Inflammatory macrophage treated with lipopolysaccharide for 4 hours (primary cell): ENCODE data around the gene SFTPA2.
"Not testable (repeated sequence)": the region's sequence is repeated elsewhere in the genome, so short reads cannot be mapped to it uniquely, and the experiment has no call there.

Source experiments
- DNase-seq: peaks from one replicate; pipeline ENCODE4 v3.0.0-alpha.2; 2020

Gene SFTPA2

DNA sequence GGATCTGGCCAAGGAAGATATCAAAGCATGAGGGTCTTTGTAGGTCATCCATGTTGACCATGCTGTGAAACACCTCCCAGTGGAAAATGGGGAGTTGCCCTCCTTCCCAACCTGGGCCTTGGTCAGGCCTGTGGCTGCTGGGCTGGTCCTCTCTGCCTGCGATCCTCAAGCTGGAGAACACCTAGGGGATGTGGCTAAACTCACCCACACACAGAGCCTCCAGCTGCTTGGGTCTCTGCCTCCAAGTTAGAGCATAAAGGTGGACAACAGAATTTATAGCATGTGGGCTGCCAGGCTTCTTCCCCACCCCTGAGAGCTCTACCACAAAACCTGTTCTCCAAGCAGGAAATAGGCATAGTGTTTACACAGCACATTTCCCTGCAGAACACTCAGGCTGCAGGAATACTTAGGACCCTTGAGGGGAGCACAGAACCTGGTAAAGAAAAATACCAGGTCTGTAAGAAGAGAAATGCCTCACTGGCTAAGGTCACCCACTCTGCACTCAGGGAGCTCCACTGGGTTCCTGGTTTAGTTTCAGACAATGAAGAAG, at the start of gene SFTPA2:
SFTPA2 (minus strand) TSS at position 248 of the 550 bp plus-strand sequence. CDS start 924 bp downstream, outside the sequence.
- no peak for DNase-seq

DNA sequence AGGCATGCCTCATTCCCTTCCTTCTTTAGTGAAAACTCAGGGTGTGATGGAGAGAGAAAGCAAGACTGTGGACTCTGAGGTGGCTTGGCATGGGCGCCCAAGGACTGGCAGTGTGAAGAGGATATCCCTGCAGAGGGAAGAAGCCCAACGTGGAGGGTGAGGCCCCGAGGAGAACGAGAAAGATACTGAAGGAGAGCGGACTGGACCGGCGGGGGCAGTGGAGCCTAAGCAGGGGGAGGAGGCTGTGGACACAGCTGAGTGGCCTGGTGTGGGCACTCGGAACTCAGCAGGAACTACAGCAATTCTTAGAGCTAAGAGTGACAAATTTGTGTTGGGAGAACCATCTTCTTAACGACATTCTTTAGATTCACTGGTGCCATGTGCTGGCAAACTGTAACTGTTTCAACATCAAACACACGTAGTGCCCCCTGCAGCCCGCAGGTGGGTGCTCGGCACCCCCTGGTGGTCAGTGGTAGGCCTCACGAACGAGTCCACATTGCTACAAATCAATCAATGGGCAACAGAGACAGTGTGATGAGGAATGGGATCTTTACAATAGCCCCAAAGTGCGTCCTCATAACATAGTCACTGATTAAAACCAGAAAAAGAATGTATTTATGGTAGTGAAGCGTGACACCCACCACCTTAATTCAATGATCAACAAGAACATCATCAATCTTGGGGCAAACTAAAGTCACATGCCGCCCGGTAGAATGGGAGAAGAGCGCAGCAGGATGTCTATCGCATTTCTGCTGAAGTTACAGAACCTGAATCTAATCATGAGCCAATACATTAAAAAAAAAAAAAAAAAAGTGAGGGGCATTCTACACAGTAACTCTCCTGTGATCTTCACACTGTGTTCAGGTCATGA, 48.5 kb upstream of the SFTPA2 start:
- DNase-seq = peak; percentile 25

DNA sequence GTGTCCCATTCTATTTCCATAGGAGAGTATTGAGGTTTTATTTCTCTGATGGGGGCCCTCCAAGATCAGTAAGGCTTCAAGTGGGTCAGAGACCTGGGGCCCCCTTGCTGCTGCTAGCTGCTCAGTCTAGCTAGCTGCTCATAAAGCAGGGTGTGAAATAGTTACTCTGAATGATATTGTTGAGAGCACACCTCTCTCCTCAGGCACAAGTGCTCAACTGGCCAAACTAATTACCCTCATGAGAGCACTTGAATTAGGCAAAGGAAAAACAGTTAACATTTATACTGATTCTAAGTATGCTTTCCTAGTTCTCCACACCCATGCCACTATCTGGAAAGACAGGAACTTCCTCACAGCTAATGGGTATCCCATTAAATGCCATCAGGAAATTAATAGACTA, 45.1 kb upstream of the SFTPA2 start:
- DNase-seq = no peak

DNA sequence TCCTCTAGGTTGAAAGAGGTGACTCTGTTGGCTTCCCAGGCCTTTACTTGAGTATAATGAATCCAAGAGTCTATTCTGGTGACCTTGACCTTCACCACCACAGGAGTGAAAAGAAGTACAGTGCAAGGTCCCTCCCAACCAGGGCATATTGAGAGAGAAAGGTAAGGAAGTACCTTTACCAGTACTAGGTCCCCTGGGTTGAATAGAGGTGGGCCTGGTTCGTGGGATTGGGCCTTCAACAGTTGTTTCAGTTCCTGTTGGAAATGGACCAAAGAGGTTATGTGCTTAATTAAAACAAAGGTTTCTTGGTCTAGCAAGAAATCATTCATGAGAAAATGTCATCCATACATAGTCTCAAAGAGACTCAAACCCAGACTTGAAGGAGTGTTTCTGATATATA, 44.1 kb upstream of the SFTPA2 start:
- DNase-seq = no peak

DNA sequence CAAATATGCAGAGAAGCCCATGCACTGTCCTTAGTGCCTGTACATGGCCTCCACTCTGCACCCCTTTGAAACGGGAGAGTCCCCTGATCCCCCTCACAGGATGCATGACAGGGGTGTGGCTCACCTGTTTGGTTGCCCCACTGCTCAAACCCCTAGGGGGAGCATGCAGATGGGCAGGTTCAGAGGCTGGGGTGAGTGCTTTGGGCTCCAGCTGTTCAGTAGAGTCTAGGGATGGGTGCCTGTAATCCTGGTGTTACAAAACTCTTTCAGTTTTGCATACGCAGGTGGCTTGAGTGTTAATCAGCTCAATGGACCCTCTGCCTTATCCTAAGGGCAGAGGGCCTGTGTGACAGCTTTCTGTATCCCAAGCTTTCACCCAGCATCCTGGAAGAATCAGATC, 42.7 kb upstream of the SFTPA2 start:
- DNase-seq = no peak

DNA sequence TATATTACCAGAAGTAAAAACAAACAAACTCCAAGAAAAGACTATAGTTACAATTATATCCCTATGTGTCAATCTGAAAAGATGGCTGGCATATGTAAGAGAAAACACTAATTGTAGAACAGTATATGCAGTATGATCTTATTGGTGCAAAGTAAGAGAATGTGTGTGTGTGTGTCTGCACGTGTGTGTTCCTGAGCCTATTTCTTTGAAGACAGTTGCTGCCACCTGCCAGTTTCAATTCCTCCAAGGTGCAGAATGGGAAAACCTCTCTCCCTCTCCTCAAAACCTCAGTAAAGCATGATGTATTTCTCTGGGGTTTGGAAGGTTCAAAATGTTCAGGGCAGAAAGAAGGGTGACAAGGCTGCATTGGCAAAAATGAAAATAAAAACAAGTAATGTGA, 41.7 kb upstream of the SFTPA2 start:
- no peak for DNase-seq

DNA sequence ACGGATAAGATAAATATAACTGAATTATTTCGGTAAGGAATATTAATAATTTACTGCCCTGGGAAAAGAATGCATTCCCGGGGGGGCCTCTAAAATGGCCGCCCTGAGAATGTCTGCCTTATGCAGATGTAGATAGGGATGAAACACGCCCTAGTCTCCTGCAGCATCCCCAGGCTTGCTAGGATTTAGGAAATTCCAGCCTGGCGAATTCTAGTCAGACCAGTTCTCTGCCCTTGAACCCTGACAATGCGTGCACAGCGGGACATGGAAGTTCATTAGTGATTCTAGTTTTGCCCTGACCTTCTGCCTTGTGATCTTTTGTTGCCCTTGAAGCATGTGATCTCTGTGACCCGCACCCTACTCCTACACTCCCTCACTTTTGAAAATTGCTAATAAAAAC, 39.4 kb upstream of the SFTPA2 start:
- DNase-seq = not testable (repeated sequence)

DNA sequence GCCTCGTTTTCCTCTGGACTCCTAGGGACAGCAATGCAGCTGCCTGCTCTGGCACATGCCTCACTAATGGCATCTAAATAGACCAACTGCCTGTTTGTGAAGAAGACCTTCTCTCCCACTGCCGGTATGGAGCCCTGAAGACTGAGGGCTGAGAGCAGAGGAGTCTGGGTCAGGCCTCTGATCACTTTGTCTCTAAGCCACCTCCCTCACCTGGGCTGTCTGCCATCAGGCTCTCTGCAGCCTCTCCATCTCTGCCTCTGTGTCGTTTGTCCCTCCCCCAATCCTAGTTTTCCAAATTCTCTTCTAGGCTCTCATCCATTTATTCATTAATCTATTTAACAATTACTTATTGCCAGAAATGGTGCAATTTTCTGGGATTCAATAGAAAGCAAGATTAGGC, 35.3 kb upstream of the SFTPA2 start:
- no peak for DNase-seq

DNA sequence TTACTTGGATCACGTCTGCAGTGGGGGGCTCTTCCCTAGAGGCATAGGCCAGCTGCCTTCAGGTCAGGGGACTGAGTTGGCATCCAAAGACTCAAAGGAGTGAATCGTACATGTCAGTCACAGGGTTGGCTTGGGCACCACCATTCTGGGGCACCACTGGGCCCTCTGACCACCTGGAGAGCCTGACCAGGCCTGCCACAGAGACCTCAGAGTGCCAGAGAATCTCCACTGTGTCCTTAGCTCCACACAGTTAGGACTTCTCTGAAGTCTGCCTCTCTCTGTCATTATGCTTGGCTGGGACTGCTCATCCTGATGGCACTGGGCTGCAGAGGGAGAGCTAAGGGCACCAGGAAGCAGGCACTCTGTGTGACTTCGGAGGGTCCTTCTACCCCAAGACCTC, 34.4 kb upstream of the SFTPA2 start:
- not testable (repeated sequence) for DNase-seq

DNA sequence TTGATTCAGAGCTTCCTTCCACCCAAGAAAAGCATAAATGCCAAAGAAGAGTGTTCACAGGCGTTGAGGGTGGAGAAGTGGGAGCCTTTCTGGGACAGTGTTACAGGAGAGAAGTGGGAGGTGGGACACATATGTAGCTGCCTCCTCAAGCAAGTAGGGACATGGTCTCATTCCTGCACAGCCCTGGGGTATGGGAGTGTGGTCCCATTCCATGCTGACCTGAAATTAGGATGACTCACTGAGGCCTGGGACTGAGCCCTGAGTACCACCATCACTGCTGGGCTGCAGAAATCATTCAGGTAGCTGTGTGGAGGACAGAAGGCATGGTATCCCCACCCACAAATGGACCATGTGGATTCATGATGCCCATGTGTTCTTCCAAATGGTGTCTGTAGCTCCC, 33.2 kb upstream of the SFTPA2 start:
- DNase-seq = no peak

DNA sequence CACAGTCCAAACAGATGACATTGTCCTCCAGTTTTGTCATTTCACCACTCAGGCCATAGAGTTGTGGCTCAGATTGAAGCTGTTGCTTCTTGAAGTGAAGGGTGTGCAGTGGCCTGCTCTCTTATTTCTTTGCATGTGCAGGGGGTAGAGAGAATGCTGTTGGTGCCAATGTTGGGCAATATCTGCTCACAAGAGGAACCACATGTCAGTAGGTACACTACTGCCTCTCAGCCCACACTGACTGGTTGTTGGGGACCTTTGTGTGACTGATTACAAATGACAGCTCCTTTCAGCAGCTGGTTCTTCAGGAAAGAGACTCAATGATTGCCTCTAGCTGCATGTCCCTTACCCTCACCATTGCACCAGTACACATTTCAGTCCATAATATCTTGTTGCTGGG, 28.6 kb upstream of the SFTPA2 start:
- DNase-seq = no peak

DNA sequence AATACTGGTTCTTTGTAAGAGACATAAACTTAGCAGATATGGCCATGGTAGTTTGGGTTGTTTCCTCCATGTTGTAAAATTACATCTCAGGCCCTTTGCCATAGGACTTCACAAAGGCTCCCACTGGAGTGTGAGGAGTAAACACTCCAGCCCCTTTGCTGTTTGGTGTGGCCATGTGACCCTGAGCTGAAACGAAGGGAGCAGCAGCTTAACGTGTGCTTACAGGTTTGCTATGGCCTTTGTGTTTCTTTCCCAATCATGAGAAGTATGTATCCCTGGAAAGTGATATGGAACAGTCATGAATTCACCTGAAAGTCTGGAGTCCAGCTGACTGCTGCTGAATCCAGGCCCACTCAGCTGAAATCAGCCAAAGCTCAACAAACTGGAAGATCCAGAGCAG, 26.7 kb upstream of the SFTPA2 start:
- DNase-seq = no peak

DNA sequence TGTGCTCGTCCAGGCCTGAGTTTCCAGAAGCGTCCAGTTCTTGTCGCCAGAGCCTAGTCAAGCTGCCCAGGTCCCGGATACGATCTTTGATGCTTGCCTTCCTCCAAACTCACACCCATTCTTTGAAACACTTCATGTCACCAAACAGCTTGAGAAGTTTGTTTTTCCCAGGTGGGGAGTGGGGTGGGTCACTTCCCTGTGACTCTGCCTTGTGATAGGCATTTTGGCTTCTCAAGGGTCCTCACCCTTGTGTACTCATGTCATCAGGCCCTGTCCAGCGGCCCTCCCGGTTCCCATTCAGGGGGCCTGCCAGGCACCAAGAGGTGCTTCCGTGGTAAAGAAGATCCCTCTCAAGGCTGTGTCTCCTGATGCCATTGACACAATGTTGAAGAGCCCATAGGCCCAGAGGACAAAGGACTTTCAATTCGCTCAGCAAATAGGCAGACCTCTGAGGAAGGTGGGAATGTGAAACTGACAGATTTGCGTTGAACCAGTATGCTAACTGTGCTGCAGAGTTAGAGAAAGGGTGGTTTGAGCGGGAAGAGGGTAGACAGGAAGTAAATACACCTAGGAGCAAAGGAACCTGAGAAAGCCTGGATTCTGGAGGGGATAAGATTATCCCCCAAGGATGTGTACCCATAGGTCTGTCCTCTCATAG, 25.8 kb upstream of the SFTPA2 start:
- DNase-seq = no peak

DNA sequence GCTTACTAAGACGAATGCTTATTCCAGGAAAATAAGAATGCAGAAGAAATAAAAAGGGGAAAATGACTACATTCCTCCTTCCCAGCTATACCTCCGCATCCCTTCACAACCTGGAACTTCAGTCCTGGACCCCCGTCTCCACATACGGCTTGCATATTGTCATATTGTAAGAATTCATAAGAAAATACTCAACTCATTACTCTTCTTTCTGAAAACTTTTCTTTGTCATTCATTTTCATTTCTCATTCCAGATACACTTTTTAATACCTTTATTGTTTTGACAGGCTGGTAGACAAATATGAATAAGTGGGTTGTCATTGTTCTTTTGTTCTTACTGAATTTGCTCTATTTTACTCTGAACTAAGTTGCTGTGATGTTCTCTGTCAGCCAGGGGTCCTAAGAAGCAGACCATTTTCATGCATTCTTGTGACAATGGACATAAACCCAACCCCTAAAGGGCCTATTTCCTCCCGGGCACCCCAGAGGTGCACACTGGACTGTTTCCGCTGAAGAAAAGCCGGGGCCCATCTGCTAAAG, 23.3 kb upstream of the SFTPA2 start:
- no peak for DNase-seq

DNA sequence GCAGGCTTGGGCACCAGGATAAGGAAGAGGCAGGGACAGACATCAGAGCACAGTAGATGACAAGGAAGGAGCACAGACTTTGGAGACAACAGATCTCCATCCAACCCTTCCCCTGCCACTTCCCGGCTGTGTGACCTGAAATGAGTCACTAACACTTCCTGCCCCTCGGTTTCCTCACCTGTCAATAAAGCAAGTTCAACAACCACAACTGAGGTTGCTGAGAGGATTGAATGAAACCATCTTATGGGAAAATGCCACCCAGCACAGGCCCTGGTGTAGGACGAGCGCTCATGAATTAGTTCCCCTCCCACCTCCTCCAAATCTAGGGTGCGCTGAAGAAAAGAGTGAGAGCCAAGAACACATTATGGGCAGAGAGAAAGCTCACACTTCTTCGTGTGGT, 22.7 kb upstream of the SFTPA2 start:
- not testable (repeated sequence) for DNase-seq

DNA sequence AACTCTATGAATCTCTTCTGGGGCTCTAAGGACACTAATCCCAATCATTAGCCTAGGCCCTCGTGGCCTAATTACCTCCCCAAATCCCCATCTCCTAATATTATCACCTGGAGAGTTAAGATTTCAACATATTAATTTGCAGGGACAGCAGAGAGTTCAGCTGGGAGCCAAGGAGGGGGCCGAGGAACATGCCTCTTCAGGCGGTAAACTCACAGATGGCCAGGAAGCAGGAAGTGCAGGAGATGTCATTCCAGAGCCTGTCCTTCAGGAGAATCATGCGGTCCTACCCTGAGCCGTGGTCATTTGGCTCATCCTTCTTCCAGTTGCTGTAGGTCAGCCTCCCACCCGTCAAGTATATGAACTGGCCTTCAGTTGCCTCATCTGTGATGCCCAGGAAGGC, 21.9 kb upstream of the SFTPA2 start:
- DNase-seq = no peak

DNA sequence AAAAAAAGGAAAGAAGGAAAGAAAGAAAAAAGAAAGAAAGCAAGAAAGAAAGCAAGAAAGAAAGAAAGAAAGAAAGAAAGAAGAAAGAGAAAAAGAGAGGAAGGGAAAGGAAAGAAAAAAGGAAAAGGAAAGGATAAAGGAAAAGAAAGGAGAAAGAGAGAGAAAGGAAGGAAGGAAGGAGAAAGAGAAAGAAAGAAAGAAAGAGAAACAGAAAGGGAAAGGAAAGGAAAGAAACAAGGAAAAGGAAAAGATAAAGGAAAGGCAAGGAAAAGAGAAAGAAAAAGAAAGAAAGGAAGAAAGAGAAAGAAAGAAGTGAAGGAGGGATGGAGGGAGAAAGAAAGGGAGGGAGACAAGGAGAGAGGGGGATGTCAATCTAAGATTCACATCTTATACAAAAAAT, 20.8 kb upstream of the SFTPA2 start:
- DNase-seq = no peak

DNA sequence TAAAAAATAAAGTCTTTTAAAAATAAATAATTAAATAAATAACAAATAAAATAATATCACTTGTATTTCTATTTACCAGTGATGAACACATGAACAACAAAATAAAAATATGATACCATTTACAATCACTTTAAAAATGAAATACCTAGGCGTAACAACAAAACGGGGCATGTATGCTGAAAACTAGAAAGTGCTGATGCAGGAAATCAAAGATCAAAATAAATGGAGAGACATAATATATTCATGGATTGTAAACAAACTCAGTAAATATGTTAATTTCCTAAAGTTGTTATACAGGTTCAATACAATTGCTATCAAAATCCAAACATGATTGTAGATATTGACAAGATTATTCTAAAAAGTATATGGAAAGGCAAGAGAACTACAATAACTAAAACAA, 19.2 kb upstream of the SFTPA2 start:
- DNase-seq = no peak

DNA sequence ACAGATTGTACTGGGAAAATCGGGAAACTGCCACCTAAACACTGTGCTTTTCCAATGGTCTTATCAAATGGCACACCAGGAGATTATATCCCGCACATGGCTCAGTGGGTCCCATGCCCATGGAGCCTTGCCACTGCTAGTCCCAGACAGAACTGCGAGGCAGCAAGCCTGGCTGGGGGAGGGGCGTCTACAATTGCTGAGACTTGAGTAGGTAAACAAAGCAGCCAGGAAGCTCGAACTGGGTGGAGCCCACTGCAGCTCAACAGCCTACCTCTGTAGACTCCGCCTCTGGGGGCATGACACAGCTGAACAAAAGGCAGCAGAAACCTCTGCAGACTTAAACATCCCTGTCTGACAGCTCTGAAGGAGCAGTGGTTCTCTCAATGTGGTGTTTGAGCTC, 10.4 kb upstream of the SFTPA2 start:
- DNase-seq = not testable (repeated sequence)

DNA sequence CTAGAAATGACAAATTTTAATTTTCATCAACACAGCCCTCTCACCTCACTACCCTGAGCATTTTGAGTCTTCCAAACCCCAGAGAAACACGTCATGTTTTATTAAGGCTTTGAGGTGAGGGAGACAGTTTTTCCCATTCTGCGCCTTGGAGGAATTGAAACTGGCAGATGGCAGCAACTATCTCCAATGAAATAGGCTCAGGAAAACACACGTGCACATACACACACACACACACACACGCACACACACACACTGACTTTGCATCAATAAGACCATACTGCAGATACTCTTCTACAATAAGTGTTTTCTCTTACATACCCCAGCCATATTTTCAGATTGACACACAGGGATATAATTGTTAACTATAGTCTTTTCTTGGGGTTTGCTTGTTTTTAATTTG, 3.2 kb upstream of the SFTPA2 start:
- peak; percentile 3 for DNase-seq

DNA sequence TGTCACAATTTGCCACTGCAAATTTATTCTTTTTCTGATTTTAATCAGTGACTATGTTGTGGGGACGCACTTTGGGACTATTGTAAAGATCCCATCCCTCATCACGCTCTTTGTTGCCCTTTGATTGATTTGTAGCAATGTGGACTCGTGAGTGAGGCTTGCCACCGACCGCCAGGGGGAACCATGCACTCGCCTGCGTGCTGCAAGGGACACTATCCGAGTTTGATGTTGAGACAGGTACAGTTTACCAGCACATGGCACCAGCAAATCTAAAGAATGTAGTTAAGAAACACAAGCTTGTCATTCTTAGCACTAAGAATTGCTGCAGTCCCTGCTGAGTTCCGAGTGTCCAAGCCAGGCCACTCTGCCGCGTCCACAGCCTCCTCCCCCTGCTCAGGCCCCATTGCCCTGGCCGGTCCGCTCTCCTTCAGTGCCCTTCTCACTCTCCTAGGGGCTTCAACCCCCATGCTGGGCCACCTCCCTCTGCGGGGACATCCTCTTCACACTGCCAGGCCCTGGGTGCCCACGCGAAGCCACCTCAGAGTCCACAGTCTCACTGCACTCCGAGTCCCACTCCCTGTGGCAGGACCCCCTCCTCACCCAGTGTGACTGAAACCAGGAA, 2.0 kb upstream of the SFTPA2 start:
- DNase-seq = peak; percentile 39

DNA sequence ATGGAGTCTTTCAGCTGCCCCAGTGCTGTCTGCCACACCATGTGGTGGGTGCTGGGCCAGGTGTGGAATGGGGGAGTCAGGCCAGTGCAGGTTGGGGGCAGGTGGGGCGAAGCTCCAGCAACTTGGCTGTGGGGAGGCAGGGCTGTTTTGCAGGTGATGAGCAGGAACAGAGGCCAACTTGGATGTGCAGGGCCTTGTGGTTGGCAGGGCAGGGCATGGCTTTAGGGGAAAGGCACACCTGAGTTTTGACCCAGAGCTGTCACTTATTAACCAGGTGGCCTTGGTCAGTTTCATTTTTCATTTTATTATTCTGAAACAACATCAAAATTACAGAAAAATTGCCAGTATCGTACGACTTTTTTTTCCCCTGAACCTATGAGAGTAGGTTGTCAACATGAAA, 1.1 kb upstream of the SFTPA2 start:
- no peak for DNase-seq

DNA sequence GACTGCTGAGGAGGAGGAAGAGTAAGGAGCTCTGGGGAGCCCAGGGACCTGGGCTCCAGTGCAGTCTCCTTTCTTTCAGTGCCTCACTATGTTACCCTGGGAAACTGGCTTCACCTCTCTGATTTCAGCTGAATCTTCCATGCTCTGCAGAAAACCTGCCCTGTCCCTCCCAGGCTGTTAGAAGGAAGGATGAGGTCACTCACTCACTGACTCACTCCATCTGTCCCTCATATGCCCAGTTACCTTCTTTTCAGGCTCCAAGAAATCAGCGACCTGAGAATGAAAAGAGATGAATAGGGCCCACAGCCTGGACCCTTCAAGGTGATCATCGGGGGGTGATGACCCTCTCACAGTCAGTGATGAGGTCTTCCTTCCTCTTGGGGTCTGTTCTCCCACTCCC, 481 bp downstream of the SFTPA2 start:
- no peak for DNase-seq
